Glomerular visceral epithelial cell (primary cell): ENCODE measurements around the gene ARHGEF16.

Source experiments
- DNase-seq: peaks from one replicate; pipeline ENCODE4 v3.0.0-alpha.2; 2016; ENCODE audit errors: extremely low spot score

ARHGEF16 gene

GRCh38 chr1:3422638-3423037 lies 31.8 kb upstream of the ARHGEF16 start:
- no peak for DNase-seq

GRCh38 chr1:3423245-3423829 lies 31.1 kb upstream of the ARHGEF16 start:
- DNase-seq, result no peak

GRCh38 chr1:3423896-3424611 lies 30.4 kb upstream of the ARHGEF16 start:
- DNase-seq, result no peak

GRCh38 chr1:3425486-3426215 lies 28.8 kb upstream of the ARHGEF16 start:
- DNase-seq, result no peak

GRCh38 chr1:3426956-3427535 lies 27.4 kb upstream of the ARHGEF16 start:
- no peak for DNase-seq

- DNase-seq, result no peak
Observed at GRCh38 chr1:3427711-3428704, 26.5 kb upstream of the ARHGEF16 start.

GRCh38 chr1:3428899-3429298 lies 25.6 kb upstream of the ARHGEF16 start:
- no peak for DNase-seq

GRCh38 chr1:3429320-3429719 lies 25.1 kb upstream of the ARHGEF16 start:
- no peak for DNase-seq

GRCh38 chr1:3429766-3430165 lies 24.7 kb upstream of the ARHGEF16 start:
- no peak for DNase-seq

GRCh38 chr1:3430406-3430805 lies 24.1 kb upstream of the ARHGEF16 start:
- DNase-seq, result no peak

GRCh38 chr1:3430820-3431219 lies 23.6 kb upstream of the ARHGEF16 start:
- no peak for DNase-seq

- no peak for DNase-seq
Observed at GRCh38 chr1:3431266-3431665, 23.2 kb upstream of the ARHGEF16 start.

GRCh38 chr1:3431686-3432085 lies 22.8 kb upstream of the ARHGEF16 start:
- DNase-seq, result no peak

- DNase-seq, result no peak
Observed at GRCh38 chr1:3432306-3432705, 22.2 kb upstream of the ARHGEF16 start.

GRCh38 chr1:3433076-3433475 lies 21.4 kb upstream of the ARHGEF16 start:
- DNase-seq, result no peak

GRCh38 chr1:3433596-3434320 lies 20.7 kb upstream of the ARHGEF16 start:
- DNase-seq, result no peak

- no peak for DNase-seq
Observed at GRCh38 chr1:3434406-3435110, 19.9 kb upstream of the ARHGEF16 start.

- DNase-seq, result no peak
Observed at GRCh38 chr1:3435666-3436065, 18.8 kb upstream of the ARHGEF16 start.

- no peak for DNase-seq
Observed at GRCh38 chr1:3436451-3436850, 18.0 kb upstream of the ARHGEF16 start.

GRCh38 chr1:3436901-3437300 lies 17.6 kb upstream of the ARHGEF16 start:
- DNase-seq, result no peak
